Psoas muscle (tissue), 8 donors: ENCODE results near the gene ARHGAP12. TPM values are rescaled to one million over a fixed set of nuclear protein-coding genes. Genes with fewer than 3 reads are reported as not detected.
A peak's percentile ranks its signal among the peaks of the same experiment; 100 is the strongest.

Experiments used
- ATAC-seq, 4 donors: fragments of 200-7000 bp; cut with Tn5 transposase; one replicate each; pipeline ENCODE4 v1.9.1; 2020; ENCODE audit warnings: moderate library complexity in 3 of 4, mild to moderate bottlenecking in 2 of 4
- DNase-seq, 2 donors: peaks; one replicate each; pipeline ENCODE4 v3.0.0-alpha.2; 2020
- H3K27ac ChIP-seq: fragments of 200-600 bp; one replicate; pipeline ENCODE4 v1.8.0; 2022
- H3K27me3 ChIP-seq, 3 donors: fragments of 200-600 bp in 1 of 3; one replicate each; pipeline versions ENCODE4 v1.6.1 to v1.8.0; 2013 to 2022; ENCODE audit warnings: low read length in 2 of 3, mild to moderate bottlenecking in 2 of 3, moderate library complexity in 1 of 3; ENCODE audit not compliant: insufficient read depth in 3 of 3
- H3K36me3 ChIP-seq, 2 donors: fragments of 200-600 bp in 1 of 2; one replicate each; pipeline versions ENCODE4 v1.6.1 to v1.8.0; 2013 to 2022; ENCODE audit warnings: low read depth in 1 of 2, mild to moderate bottlenecking in 1 of 2, moderate library complexity in 1 of 2; ENCODE audit not compliant: insufficient read depth in 1 of 2
- H3K4me1 ChIP-seq: fragments of 200-600 bp; one replicate; pipeline ENCODE4 v1.8.0; 2022
- H3K4me3 ChIP-seq: fragments of 200-600 bp; one replicate; pipeline ENCODE4 v1.8.0; 2022; ENCODE audit warnings: mild to moderate bottlenecking
- H3K9me3 ChIP-seq: fragments of 200-600 bp; one replicate; pipeline ENCODE4 v1.8.0; 2022
- WGBS, 3 donors: extraction: QIAGEN DNeasy Blood & Tissue Kit; methylation state at CpG; one replicate each; pipeline versions ENCODE4 v1.1.6 to v1.1.7; 2013; 5-methylcytosine and 5-hydroxymethylcytosine counted together
- intact Hi-C, 2 donors: fragments of 100-400 bp; cut with DNase I; formaldehyde crosslinking; loops; one replicate each; pipeline versions ENCODE4 v1.11.0 to v1.14.2; 2022
- polyA plus RNA-seq, 3 donors: library from polyadenylated mRNA; stranded (reverse); fragments of 200-250 nt; gene quantifications; one replicate each; pipeline ENCODE4 v1.2.3, GENCODE V29; 2013
- total RNA-seq, 4 donors: library from RNA; stranded (reverse); fragmentation: NEBNext Ultra II Directional in 2 of 4; extraction: Animal tissue kit (Norgen Biotek cat#: 25700) in 2 of 4; gene quantifications; one replicate each; pipeline versions ENCODE4 v1.2.1 to v1.2.4, GENCODE V29; 2021 to 2023
- TF ChIP-seq, protein P1 (sequence below): fragments of 200-600 bp; IDR thresholded peaks from one replicate; pipeline ENCODE4 v1.8.0; 2022; ENCODE audit warnings: antibody characterized with exemption
- donor health status: healthy with polysubstance abuse.
- donor health status: DM: no; HTN: no; CAD: no; lungs with moderate emphysema.
- donor health status: Bipolar disorder and iron deficiency.
- donor health status: healthy.
- donor health status: DM: yes; HTN: yes; CAD: no.
- donor health status: DM: no; HTN: no; CAD: no.
- donor health status: DM: no; HTN: no; CAD: no.
- donor health status: DM: yes; HTN: yes; CAD: no.

The ARHGAP12 gene
- total and polyA plus RNA-seq, 7 donors: 8.2 to 18.2 (median 11.8) TPM

DNA sequence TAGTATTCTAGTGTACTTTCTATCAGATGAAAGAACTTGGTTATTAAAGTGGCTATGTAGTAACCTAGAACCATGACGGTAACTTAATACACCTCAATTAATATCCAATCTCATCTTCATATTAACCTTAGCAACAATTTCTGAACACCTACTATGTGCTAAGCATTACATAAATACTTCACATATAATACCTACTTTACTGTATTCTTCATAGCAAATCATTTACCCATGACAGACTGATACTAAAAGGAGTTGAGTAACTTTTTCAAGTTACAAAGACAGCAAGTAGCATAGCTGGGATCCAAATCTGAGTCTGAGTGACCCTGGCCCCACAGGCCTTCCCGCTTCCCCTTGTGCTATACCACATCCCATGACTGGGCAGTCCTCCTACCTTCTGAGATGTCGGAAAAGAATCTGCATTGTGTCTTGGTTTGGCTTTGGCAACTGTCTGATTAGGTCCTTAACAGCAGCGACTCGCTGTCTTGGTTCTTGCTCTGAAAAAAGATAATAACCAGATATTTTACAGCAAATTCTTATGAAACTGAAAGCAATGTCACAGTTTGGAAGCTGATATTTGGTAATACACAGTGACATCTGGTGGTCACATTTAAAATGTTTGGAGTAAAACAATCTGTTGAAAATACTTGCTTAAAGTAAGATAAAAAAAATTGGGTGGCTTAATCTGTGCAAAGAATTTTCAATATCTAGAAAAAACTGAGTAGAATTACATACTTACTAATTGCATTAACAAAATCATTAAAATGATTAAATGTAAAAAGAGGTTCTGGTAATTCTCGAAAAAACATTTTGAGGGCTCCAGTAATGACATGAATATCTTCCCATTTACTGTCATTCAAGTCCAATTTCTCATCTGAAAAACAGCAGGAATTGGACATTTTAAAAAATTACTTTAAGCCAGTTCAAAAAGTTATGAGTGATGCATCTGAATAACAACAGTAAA is 120.1 kb downstream of the ARHGAP12 start:
- WGBS, 3 donors: 19 to 27% (median 21%) methylated on average over 6 of the region's 6 CpGs
- H3K9me3 ChIP-seq: no peaks in the 10 kb centered on the region
- peaks cover 0 to 13% of the 10 kb centered on the region in 2 donors for H3K36me3 ChIP-seq
- no peaks in the 10 kb centered on the region for H3K27me3 ChIP-seq
- TF ChIP-seq, protein P1, sequence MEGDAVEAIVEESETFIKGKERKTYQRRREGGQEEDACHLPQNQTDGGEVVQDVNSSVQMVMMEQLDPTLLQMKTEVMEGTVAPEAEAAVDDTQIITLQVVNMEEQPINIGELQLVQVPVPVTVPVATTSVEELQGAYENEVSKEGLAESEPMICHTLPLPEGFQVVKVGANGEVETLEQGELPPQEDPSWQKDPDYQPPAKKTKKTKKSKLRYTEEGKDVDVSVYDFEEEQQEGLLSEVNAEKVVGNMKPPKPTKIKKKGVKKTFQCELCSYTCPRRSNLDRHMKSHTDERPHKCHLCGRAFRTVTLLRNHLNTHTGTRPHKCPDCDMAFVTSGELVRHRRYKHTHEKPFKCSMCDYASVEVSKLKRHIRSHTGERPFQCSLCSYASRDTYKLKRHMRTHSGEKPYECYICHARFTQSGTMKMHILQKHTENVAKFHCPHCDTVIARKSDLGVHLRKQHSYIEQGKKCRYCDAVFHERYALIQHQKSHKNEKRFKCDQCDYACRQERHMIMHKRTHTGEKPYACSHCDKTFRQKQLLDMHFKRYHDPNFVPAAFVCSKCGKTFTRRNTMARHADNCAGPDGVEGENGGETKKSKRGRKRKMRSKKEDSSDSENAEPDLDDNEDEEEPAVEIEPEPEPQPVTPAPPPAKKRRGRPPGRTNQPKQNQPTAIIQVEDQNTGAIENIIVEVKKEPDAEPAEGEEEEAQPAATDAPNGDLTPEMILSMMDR: peak; percentile 70
- DNase-seq: peak; percentile 23 to 61
- intact Hi-C loops: loop anchor here (2.0 to 10.0 kb wide), 4 partner anchors 100 to 1084 kb away; partner anchors contain the start of gene ZEB1 (in 1 of the 2)
- H3K4me1 ChIP-seq: no peaks in the 10 kb centered on the region
- ATAC-seq: peak; percentile 86 to 93 (median 92)
- peak overlapping the region; percentile 62 for H3K4me3 ChIP-seq
- peak overlapping the region; percentile 76 for H3K27ac ChIP-seq

DNA sequence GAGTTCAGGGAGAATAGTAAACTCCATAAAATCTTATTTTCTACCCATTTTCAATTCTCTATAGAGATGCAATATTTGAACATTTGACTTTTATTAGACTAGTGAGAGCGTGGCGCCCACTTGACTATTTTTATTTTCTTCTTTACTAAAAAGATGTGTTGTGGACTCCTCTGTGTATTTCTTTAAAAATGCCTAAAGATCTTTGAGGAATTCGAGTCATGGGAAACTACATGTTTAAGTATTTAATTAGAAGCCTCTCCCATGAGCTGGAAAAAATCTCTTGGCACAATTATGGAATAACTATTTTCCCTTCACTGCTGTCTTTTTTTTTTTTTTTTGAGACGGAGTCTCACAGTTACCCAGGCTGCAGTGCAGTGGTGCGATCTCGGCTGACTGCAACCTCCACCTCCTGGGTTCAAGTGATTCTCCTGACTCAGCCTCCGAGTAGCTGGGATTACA is 124.2 kb downstream of the ARHGAP12 start:
- Histone ChIP-seq H3K27ac (peak overlapping the region; percentile 26), H3K36me3 (no peaks in the 10 kb centered on the region), H3K4me3 (no peak overlapping the region), H3K27me3 (no peaks in the 10 kb centered on the region), H3K9me3 (no peaks in the 10 kb centered on the region), H3K4me1 (no peaks in the 10 kb centered on the region)
- ATAC-seq (no peak), DNase-seq (no peak)
- intact Hi-C loops: loop anchor here in 1 of 2 donors (10.0 kb wide), 3 partner anchors 490 to 1080 kb away; partner anchors contain the start of gene ZEB1
- WGBS, 3 donors: 58 to 68% (median 59%) methylated on average over 7 of the region's 7 CpGs
- TF ChIP-seq, protein P1: no peak

DNA sequence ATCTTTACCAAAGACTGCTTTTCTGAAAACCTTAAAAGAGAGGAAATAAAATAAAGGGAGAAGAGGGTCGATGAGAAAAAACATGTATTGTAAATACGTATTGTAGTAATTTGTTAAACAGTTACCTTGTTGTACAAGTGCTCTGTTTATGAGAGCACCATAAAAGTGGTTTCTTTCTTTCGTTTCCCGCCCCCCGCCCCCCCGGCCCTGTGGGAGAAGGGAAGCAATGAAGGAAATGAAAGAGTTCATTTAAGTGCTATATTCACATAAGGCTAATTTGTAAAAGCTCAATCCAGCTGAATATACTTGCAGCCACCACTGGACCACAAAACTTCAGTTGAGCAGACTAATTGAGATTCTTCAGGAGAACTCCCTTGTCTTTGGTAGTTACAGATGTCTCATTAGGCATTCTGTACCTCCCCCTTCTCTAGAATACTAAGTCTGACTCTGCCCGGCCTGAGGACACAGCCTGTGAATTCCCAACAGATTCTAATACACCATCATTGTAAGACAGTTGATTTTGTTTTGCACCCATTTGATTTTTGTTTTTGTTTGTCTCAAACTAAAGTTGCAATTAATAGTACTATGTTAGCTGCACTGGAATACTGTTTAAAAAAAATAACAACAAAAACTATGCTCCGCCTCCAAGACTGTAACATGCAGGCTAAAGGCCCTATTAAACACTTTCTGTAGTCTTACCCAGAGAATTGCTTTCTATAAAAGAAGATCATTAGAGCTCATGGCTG is 124.9 kb downstream of the ARHGAP12 start:
- Histone ChIP-seq H3K9me3 (no peaks in the 10 kb centered on the region), H3K27ac (peak overlapping the region; percentile 26), H3K4me3 (no peak overlapping the region), H3K4me1 (no peaks in the 10 kb centered on the region), H3K36me3 (no peaks in the 10 kb centered on the region), H3K27me3 (no peaks in the 10 kb centered on the region)
- DNase-seq (no peak), ATAC-seq (no peak)
- TF ChIP-seq, protein P1: no peak
- 52 to 64% (median 56%) methylated on average over 8 of the region's 8 CpGs for WGBS, 3 donors
- intact Hi-C loops: loop anchor here in 1 of 2 donors (10.0 kb wide), 3 partner anchors 489 to 1079 kb away; partner anchors contain the start of gene ZEB1

DNA sequence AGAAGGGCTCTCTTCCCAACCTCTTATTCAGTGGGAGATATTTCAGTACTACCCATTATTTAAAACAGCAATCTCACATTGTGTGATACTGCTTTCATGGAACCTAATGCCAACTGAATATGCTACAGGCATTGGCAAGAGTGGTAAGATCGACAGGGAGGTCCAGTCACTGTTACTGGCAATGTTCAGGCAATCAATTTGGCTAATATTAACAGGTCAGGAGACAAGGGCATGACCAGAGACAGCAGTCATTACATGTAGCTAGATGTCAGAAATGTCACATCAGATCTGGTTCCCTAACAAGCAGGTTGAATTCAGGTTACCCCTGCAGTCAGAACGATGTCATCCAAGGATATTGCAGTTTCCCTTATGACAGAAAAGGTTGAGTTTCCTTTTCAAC is 129.4 kb downstream of the ARHGAP12 start:
- intact Hi-C loops: no loop called here
- DNase-seq: no peak
- Histone ChIP-seq H3K27me3 (no peaks in the 10 kb centered on the region), H3K27ac (no peak overlapping the region), H3K4me1 (no peaks in the 10 kb centered on the region), H3K36me3 (no peaks in the 10 kb centered on the region), H3K4me3 (no peak overlapping the region), H3K9me3 (no peaks in the 10 kb centered on the region)
- 64 to 85% (median 77%) methylated on average over 2 of the region's 2 CpGs for WGBS, 3 donors
- no peak for ATAC-seq
- TF ChIP-seq, protein P1: no peak
